AG10803 (cell line): ENCODE data around the gene GARS1.

Source experiments
- DNase-seq: peaks from one replicate; pipeline ENCODE4 v3.0.0; 2010; ENCODE audit warnings: low read depth
- H3K4me3 ChIP-seq: 2 replicates; pipeline ENCODE4 v1.5.1; 2011; ENCODE audit warnings: mild to moderate bottlenecking, low read length, control low read depth
- CTCF ChIP-seq: conservative IDR thresholded peaks from 2 replicates; pipeline ENCODE4 v1.5.1; 2011; ENCODE audit warnings: mild to moderate bottlenecking, low read length, control low read depth, inconsistent platforms

Gene GARS1

DNA sequence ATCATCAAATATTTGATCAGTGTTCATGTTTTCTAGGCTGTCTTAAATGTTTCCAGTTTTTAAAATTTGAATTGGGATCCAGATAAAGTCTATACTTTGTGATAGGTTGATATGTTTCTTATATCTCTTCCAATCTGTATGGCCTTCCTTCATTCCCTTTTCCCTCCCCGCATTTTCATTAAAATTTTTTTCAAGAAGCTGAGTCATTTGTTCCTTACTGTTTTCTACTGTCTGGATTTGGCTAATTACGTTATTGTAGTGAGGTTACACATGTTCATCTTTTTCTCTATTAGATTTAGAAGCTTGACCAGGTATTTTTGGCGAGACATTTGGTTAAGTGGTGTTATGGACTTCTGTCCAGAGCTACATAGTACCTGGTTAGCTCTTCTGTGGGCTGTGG is 11.2 kb downstream of the GARS1 start:
- no peak for DNase-seq
- no peak for TF ChIP-seq CTCF
- H3K4me3 ChIP-seq, result no peak overlapping the region

DNA sequence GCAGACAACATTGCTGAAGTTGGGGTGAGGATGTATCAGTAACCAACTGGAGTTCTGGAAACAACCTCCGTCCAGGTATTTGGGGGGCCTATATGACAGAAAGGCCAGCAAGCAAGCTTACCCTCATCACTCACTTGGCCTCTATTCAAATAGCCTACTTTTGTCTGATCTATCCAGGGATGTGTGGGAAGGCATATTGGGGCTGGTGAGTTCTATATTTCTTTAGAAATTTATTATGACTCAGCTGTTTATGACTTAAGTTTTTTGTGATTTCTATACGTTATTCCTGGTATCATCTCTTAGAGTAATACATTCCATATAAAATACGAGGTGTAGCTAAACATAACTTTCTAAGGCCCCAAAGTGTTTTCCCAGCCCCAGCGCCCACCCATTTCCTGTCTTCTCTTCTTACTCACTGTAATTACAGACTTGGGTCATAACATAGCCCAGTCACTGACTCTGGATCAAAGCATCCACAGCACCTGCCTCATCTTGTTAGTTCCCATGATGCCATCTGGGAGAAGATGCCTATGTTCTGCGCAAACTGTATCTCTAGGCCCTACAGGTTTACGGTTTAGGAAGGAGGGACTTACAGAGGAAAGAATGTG is 18.1 kb downstream of the GARS1 start:
- TF ChIP-seq CTCF, result no peak
- H3K4me3 ChIP-seq, result no peak overlapping the region
- peak; percentile 12 for DNase-seq

GRCh38 chr7:30613366-30614325 is 19.0 kb downstream of the GARS1 start:
- peak; percentile 31 for DNase-seq
- no peak for TF ChIP-seq CTCF
- H3K4me3 ChIP-seq, result no peak overlapping the region

DNA sequence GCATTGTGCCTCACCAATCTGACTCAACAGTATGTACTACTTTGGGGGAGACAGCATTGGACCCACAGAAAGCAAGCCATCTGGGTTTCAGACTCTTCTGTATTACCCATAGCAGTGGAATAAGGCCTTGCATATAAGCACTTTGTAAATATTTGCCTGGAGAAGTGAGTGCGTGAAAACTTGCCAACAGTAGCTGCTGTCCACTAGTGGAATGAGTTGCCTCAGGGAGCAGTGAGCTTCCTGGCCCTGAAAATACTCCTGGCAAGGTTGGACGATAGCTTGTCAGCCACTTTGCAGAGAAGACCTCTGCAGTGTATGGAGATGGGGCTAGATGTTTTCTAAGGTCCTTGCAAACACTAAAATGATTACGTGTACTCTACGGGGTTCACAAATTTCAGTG is 21.6 kb downstream of the GARS1 start:
- TF ChIP-seq CTCF, result no peak
- no peak for DNase-seq
- no peak overlapping the region for H3K4me3 ChIP-seq

- no peak for TF ChIP-seq CTCF
- DNase-seq, result no peak
- no peak overlapping the region for H3K4me3 ChIP-seq
Observed at GRCh38 chr7:30617359-30617758, 22.7 kb downstream of the GARS1 start.

GRCh38 chr7:30618080-30618676 is 23.5 kb downstream of the GARS1 start:
- H3K4me3 ChIP-seq, result no peak overlapping the region
- no peak for DNase-seq
- no peak for TF ChIP-seq CTCF
